ENCODE results near the gene L3MBTL4. TPM values are rescaled to one million over a fixed set of nuclear protein-coding genes. Genes with fewer than 3 reads are reported as not detected.

L3MBTL4 gene
- total RNA-seq, 1 experiment from 2014 or later = not detected

- no peak overlapping the region for H3K4me2 ChIP-seq (ENCODE audit: low read length)
- RAD21 ChIA-PET (ENCODE audit: low non-redundant PET in 1 of 2, low total read pairs in 2 of 2, uncharacterized antibody in 2 of 2, unreplicated experiment in 2 of 2) = no interaction called here
- TF ChIP-seq CEBPB (IDR thresholded peaks at IDR 0.05; ENCODE audit: low read depth) = no peak
- TF ChIP-seq JUND (IDR thresholded peaks at IDR 0.05) = no peak
- no peak for TF ChIP-seq SP1 (IDR thresholded peaks at IDR 0.05; ENCODE audit: low read depth)
- no peak for TF ChIP-seq EZH2phosphoT487 (IDR thresholded peaks at IDR 0.05; ENCODE audit: borderline replicate concordance)
- TF ChIP-seq ATF3 (IDR thresholded peaks at IDR 0.05) = no peak
- no peak for TF ChIP-seq EGR1 (IDR thresholded peaks at IDR 0.05; ENCODE audit: low read depth)
- no peak for TF ChIP-seq SIN3A (IDR thresholded peaks at IDR 0.05; ENCODE audit: low read depth)
- no peak for TF ChIP-seq ZNF274 (IDR thresholded peaks at IDR 0.05; ENCODE audit: low read depth, low read length)
- TF ChIP-seq CBX3 (IDR thresholded peaks at IDR 0.05; ENCODE audit: low read depth) = no peak
- H3K4me3 ChIP-seq (replicated peaks in 1 of 2; ENCODE audit: low read depth in 1 of 2, low read length in 2 of 2) = no peak overlapping the region
- H3K27me3 ChIP-seq (ENCODE audit: insufficient read depth, low read length) = no peaks in the 10 kb centered on the region
- ATAC-seq (no peak), DNase-seq (ENCODE audit: low read depth, low spot score) (no peak)
- no peak overlapping the region for H2AFZ ChIP-seq (ENCODE audit: low read depth, low read length, poor library complexity, severe bottlenecking)
- H3K79me2 ChIP-seq (ENCODE audit: insufficient read depth, low read length) = no peaks in the 10 kb centered on the region
- H3K36me3 ChIP-seq (ENCODE audit: control insufficient read depth in 1 of 2, insufficient read depth in 2 of 2, low read length in 2 of 2) = no peaks in the 10 kb centered on the region
- H3K27ac ChIP-seq (ENCODE audit: low read depth, low read length) = no peak overlapping the region
- no peak overlapping the region for H3K9ac ChIP-seq (ENCODE audit: low read length)
- intact Hi-C loops (cut with micrococcal nuclease) = no loop called here
- BruUV-seq (replicated peaks) = no TSS peak
- H3K9me2 ChIP-seq (ENCODE audit: insufficient read depth) = no peaks in the 10 kb centered on the region
- no peaks in the 10 kb centered on the region for H4K20me1 ChIP-seq (ENCODE audit: insufficient read depth)
- CTCF ChIA-PET = no interaction called here
- H3K4me1 ChIP-seq (ENCODE audit: control insufficient read depth in 1 of 2, insufficient read depth in 2 of 2, low read length in 2 of 2) = no peaks in the 10 kb centered on the region
- POLR2A ChIA-PET = no interaction called here
- peaks cover 9 to 12% of the 10 kb centered on the region in 2 experiments; a peak in 2 of 4 replicates for H3K9me3 ChIP-seq (ENCODE audit: control insufficient read depth in 1 of 2, insufficient read depth in 1 of 2, low read depth in 1 of 2, low read length in 2 of 2)
These were observed 430.5 kb downstream of the L3MBTL4 start for GRCh38 chr18:5984245-5984644.

- no peaks in the 10 kb centered on the region for H3K79me2 ChIP-seq (ENCODE audit: insufficient read depth, low read length)
- no peak overlapping the region for H3K4me2 ChIP-seq (ENCODE audit: low read length)
- no peak for TF ChIP-seq REST (IDR thresholded peaks at IDR 0.05; ENCODE audit: low read depth)
- TF ChIP-seq EZH2phosphoT487 (IDR thresholded peaks at IDR 0.05; ENCODE audit: borderline replicate concordance) = no peak
- no peak for TF ChIP-seq EGR1 (IDR thresholded peaks at IDR 0.05; ENCODE audit: low read depth)
- TF ChIP-seq TCF7L2 (IDR thresholded peaks at IDR 0.05; ENCODE audit: borderline replicate concordance, extremely low read depth, insufficient read depth, insufficient read length) = no peak
- no peak for TF ChIP-seq SP1 (IDR thresholded peaks at IDR 0.05; ENCODE audit: low read depth)
- TF ChIP-seq ZNF274 (IDR thresholded peaks at IDR 0.05; ENCODE audit: low read depth, low read length) = no peak
- TF ChIP-seq POLR2A (IDR thresholded peaks at IDR 0.05; ENCODE audit: borderline replicate concordance, extremely low read depth, insufficient read depth, insufficient read length) = no peak
- no peak for TF ChIP-seq RAD21 (IDR thresholded peaks at IDR 0.05; ENCODE audit: low read depth)
- DNase-seq (ENCODE audit: low read depth, low spot score) (no peak), ATAC-seq (no peak)
- H4K20me1 ChIP-seq (ENCODE audit: insufficient read depth) = no peaks in the 10 kb centered on the region
- intact Hi-C loops (cut with micrococcal nuclease) = no loop called here
- no TSS peak for BruUV-seq (replicated peaks)
- no peaks in the 10 kb centered on the region for H3K36me3 ChIP-seq (ENCODE audit: control insufficient read depth in 1 of 2, insufficient read depth in 2 of 2, low read length in 2 of 2)
- RAD21 ChIA-PET (ENCODE audit: low non-redundant PET in 1 of 2, low total read pairs in 2 of 2, uncharacterized antibody in 2 of 2, unreplicated experiment in 2 of 2) = no interaction called here
- POLR2A ChIA-PET = no interaction called here
- H3K27me3 ChIP-seq (ENCODE audit: insufficient read depth, low read length) = no peaks in the 10 kb centered on the region
- H3K4me3 ChIP-seq (replicated peaks in 1 of 2; ENCODE audit: low read depth in 1 of 2, low read length in 2 of 2) = no peak overlapping the region
- peaks cover 9 to 14% of the 10 kb centered on the region in 2 experiments; a peak in 2 of 4 replicates for H3K9me3 ChIP-seq (ENCODE audit: control insufficient read depth in 1 of 2, insufficient read depth in 1 of 2, low read depth in 1 of 2, low read length in 2 of 2)
- H3K27ac ChIP-seq (ENCODE audit: low read depth, low read length) = no peak overlapping the region
- no peak overlapping the region for H2AFZ ChIP-seq (ENCODE audit: low read depth, low read length, poor library complexity, severe bottlenecking)
- CTCF ChIA-PET = no interaction called here
- H3K9me2 ChIP-seq (ENCODE audit: insufficient read depth) = no peaks in the 10 kb centered on the region
- H3K9ac ChIP-seq (ENCODE audit: low read length) = no peak overlapping the region
- H3K4me1 ChIP-seq (ENCODE audit: control insufficient read depth in 1 of 2, insufficient read depth in 2 of 2, low read length in 2 of 2) = no peaks in the 10 kb centered on the region
These were observed 431.2 kb downstream of the L3MBTL4 start for GRCh38 chr18:5983488-5983887.
